ENCODE measurements around the gene CTSH.
A peak's percentile ranks its signal among the peaks of the same experiment; 100 is the strongest.

Gene CTSH

GRCh38 chr15:78944669-78945407 lies at the start of gene CTSH:
Gene CTSH (minus strand): TSS chr15:78945046. CDS start chr15:78944981, 65 bp downstream.
- peak; percentile 30 for DNase-seq (ENCODE audit: low read depth)

- DNase-seq (ENCODE audit: low read depth), result no peak
These were observed 49.2 kb upstream of the CTSH start for GRCh38 chr15:78993931-78994530.

- DNase-seq (ENCODE audit: low read depth), result no peak
These were observed 48.5 kb upstream of the CTSH start for GRCh38 chr15:78993257-78993930.

GRCh38 chr15:78992416-78993256 lies 47.8 kb upstream of the CTSH start:
- no peak for DNase-seq (ENCODE audit: low read depth)

- no peak for DNase-seq (ENCODE audit: low read depth)
These were observed 47.0 kb upstream of the CTSH start for GRCh38 chr15:78991879-78992278.

GRCh38 chr15:78991476-78991875 lies 46.6 kb upstream of the CTSH start:
- peak; percentile 76 for DNase-seq (ENCODE audit: low read depth)

GRCh38 chr15:78990278-78990677 lies 45.4 kb upstream of the CTSH start:
- DNase-seq (ENCODE audit: low read depth), result no peak

- DNase-seq (ENCODE audit: low read depth), result peak; percentile 60
These were observed 44.9 kb upstream of the CTSH start for GRCh38 chr15:78989701-78990240.

- peak; percentile 100 for DNase-seq (ENCODE audit: low read depth)
These were observed 43.6 kb upstream of the CTSH start for GRCh38 chr15:78988361-78988911.

GRCh38 chr15:78987556-78988360 lies 42.9 kb upstream of the CTSH start:
- no peak for DNase-seq (ENCODE audit: low read depth)

- peak; percentile 36 for DNase-seq (ENCODE audit: low read depth)
These were observed 41.1 kb upstream of the CTSH start for GRCh38 chr15:78985859-78986475.

GRCh38 chr15:78984041-78984440 lies 39.2 kb upstream of the CTSH start:
- DNase-seq (ENCODE audit: low read depth), result no peak

- DNase-seq (ENCODE audit: low read depth), result peak; percentile 24
These were observed 38.5 kb upstream of the CTSH start for GRCh38 chr15:78983146-78983918.

GRCh38 chr15:78982736-78983135 lies 37.9 kb upstream of the CTSH start:
- DNase-seq (ENCODE audit: low read depth), result no peak

- DNase-seq (ENCODE audit: low read depth), result no peak
These were observed 36.9 kb upstream of the CTSH start for GRCh38 chr15:78981532-78982313.

- peak; percentile 92 for DNase-seq (ENCODE audit: low read depth)
These were observed 34.8 kb upstream of the CTSH start for GRCh38 chr15:78979456-78980320.

- DNase-seq (ENCODE audit: low read depth), result no peak
These were observed 33.8 kb upstream of the CTSH start for GRCh38 chr15:78978601-78979179.

Measured in amniotic epithelial cell (primary cell).